Measurements from ENCODE around the gene TSHZ2.

Gene TSHZ2

GRCh38 chr20:53079261-53079691, 107.1 kb downstream of the TSHZ2 start:
- no peak for TF ChIP-seq CTCF (IDR thresholded peaks at IDR 0.05; ENCODE audit: low read depth, low read length)
- DNase-seq (ENCODE audit: extremely low read depth, low read depth): no peak

GRCh38 chr20:53079828-53080686, 107.9 kb downstream of the TSHZ2 start:
- TF ChIP-seq CTCF (IDR thresholded peaks at IDR 0.05; ENCODE audit: low read depth, low read length): no peak
- no peak for DNase-seq (ENCODE audit: extremely low read depth, low read depth)

- no peak for TF ChIP-seq CTCF (IDR thresholded peaks at IDR 0.05; ENCODE audit: low read depth, low read length)
- DNase-seq (ENCODE audit: extremely low read depth, low read depth): no peak
Observed at GRCh38 chr20:53080687-53080962, 108.5 kb downstream of the TSHZ2 start.

GRCh38 chr20:53080969-53081871, 109.1 kb downstream of the TSHZ2 start:
- DNase-seq (ENCODE audit: extremely low read depth, low read depth): no peak
- no peak for TF ChIP-seq CTCF (IDR thresholded peaks at IDR 0.05; ENCODE audit: low read depth, low read length)

GRCh38 chr20:53081916-53082863, 110.0 kb downstream of the TSHZ2 start:
- TF ChIP-seq CTCF (IDR thresholded peaks at IDR 0.05; ENCODE audit: low read depth, low read length): no peak
- no peak for DNase-seq (ENCODE audit: extremely low read depth, low read depth)

GRCh38 chr20:53083411-53083810, 111.3 kb downstream of the TSHZ2 start:
- TF ChIP-seq CTCF (IDR thresholded peaks at IDR 0.05; ENCODE audit: low read depth, low read length): no peak
- no peak for DNase-seq (ENCODE audit: extremely low read depth, low read depth)
